IMR-90 (cell line): ENCODE results near the gene CYRIA. TPM values are rescaled to one million over a fixed set of nuclear protein-coding genes. Genes with fewer than 3 reads are reported as not detected.

Source experiments
- ATAC-seq: fragments of 200-7000 bp; cut with Tn5 transposase; 2 replicates; pipeline ENCODE4 v1.9.1; 2020; ENCODE audit warnings: low read depth, mild to moderate bottlenecking, moderate library complexity
- BruUV-seq: library from RNA; stranded (reverse); fragments of 400-500 nt; replicated peaks from 2 replicates; lab custom pipeline; 2021; lab: Mats Ljungman, UMichigan
- CTCF ChIA-PET: fragments of 300-600 bp; formaldehyde crosslinking; extraction: SDS; loops from one replicate; lab custom pipeline; 2021; ENCODE audit warnings: antibody characterized with exemption; lab: Yijun Ruan, JAX
- POLR2A ChIA-PET: fragments of 300-600 bp; sonication (Branson Sonifier 250); formaldehyde crosslinking; loops from one replicate; lab custom pipeline; 2022; ENCODE audit warnings: antibody characterized with exemption; ENCODE audit not compliant: unreplicated experiment; lab: Charles Lee
- DNase-seq: peaks from one replicate; pipeline ENCODE4 v3.0.0; 2013
- H2AFZ ChIP-seq: replicated peaks from 2 replicates; pipeline ENCODE3; 2013; ENCODE audit warnings: low read length, mild to moderate bottlenecking; ENCODE audit not compliant: poor library complexity
- H2AK5ac ChIP-seq: 2 replicates; pipeline ENCODE4 v1.6.1; 2013; ENCODE audit warnings: low read depth, low read length, inconsistent platforms
- H2AK9ac ChIP-seq: replicated peaks from 2 replicates; pipeline ENCODE3; 2013; ENCODE audit warnings: mild to moderate bottlenecking, low read depth, low read length, moderate library complexity; ENCODE audit not compliant: poor library complexity
- H2BK120ac ChIP-seq: 2 replicates; pipeline ENCODE4 v1.6.1; 2013; ENCODE audit warnings: low read depth, low read length, inconsistent platforms
- H2BK15ac ChIP-seq: 3 replicates; pipeline ENCODE4 v1.6.1; 2013; ENCODE audit warnings: low read depth, low read length, inconsistent platforms
- H2BK20ac ChIP-seq: 2 replicates; pipeline ENCODE4 v1.6.1; 2013; ENCODE audit warnings: low read depth, mild to moderate bottlenecking, inconsistent platforms, low read length, moderate library complexity
- H2BK5ac ChIP-seq: 2 replicates; pipeline ENCODE4 v1.6.1; 2013; ENCODE audit warnings: mild to moderate bottlenecking, low read depth, low read length, inconsistent platforms; ENCODE audit not compliant: poor library complexity, severe bottlenecking
- H3K14ac ChIP-seq: replicated peaks from 2 replicates; pipeline ENCODE4 v1.6.1; 2013; ENCODE audit warnings: low read depth, low read length, inconsistent platforms
- H3K18ac ChIP-seq: 2 replicates; pipeline ENCODE4 v1.6.1; 2013; ENCODE audit warnings: low read depth, low read length, control low read depth
- H3K23ac ChIP-seq: 2 replicates; pipeline ENCODE4 v1.6.1; 2013; ENCODE audit warnings: low read depth, low read length, inconsistent platforms
- H3K27ac ChIP-seq: 2 replicates; pipeline ENCODE4 v1.5.1; 2013; ENCODE audit warnings: mild to moderate bottlenecking, control low read depth, low read length; ENCODE audit not compliant: insufficient read depth
- H3K27me3 ChIP-seq: 2 replicates; pipeline ENCODE4 v1.6.1; 2013; ENCODE audit warnings: low read length; ENCODE audit not compliant: control insufficient read depth, insufficient read depth
- H3K36me3 ChIP-seq: 2 replicates; pipeline ENCODE4 v1.6.1; 2013; ENCODE audit warnings: low read length, mixed read lengths; ENCODE audit not compliant: control insufficient read depth, insufficient read depth
- H3K4ac ChIP-seq: 2 replicates; pipeline ENCODE4 v1.6.1; 2013; ENCODE audit warnings: low read depth, low read length, inconsistent platforms
- H3K4me1 ChIP-seq: 2 replicates; pipeline ENCODE4 v1.6.1; 2013; ENCODE audit warnings: low read length, mixed read lengths; ENCODE audit not compliant: control insufficient read depth, insufficient read depth
- H3K4me2 ChIP-seq: 2 replicates; pipeline ENCODE4 v1.6.1; 2013; ENCODE audit warnings: low read depth, mild to moderate bottlenecking, control low read depth, low read length, moderate library complexity
- H3K4me3 ChIP-seq: 2 replicates; pipeline ENCODE4 v1.5.1; 2013; ENCODE audit warnings: low read depth, mild to moderate bottlenecking, control low read depth, low read length, moderate library complexity; ENCODE audit not compliant: insufficient read depth
- H3K56ac ChIP-seq: 2 replicates; pipeline ENCODE4 v1.6.1; 2013; ENCODE audit warnings: low read length, inconsistent platforms; ENCODE audit not compliant: insufficient read depth; ENCODE audit errors: extremely low read depth
- H3K79me1 ChIP-seq, 2 experiments: 2 replicates each; pipeline ENCODE4 v1.6.1; 2013; ENCODE audit warnings: low read length in 2 of 2, inconsistent platforms in 1 of 2, low read depth in 1 of 2
- H3K9ac ChIP-seq: 2 replicates; pipeline ENCODE4 v1.6.1; 2013; ENCODE audit warnings: low read depth, low read length, control low read depth
- H3K9me1 ChIP-seq: 2 replicates; pipeline ENCODE4 v1.6.1; 2013; ENCODE audit warnings: low read length, inconsistent platforms; ENCODE audit not compliant: insufficient read depth
- H3K9me3 ChIP-seq: 2 replicates; pipeline ENCODE4 v1.6.1; 2013; ENCODE audit warnings: low read length; ENCODE audit not compliant: control insufficient read depth, insufficient read depth
- H4K20me1 ChIP-seq: 2 replicates; pipeline ENCODE4 v1.6.1; 2013; ENCODE audit warnings: low read length, inconsistent platforms; ENCODE audit not compliant: insufficient read depth
- H4K5ac ChIP-seq: 2 replicates; pipeline ENCODE4 v1.6.1; 2013; ENCODE audit warnings: mild to moderate bottlenecking, low read depth, low read length, control low read depth
- H4K8ac ChIP-seq, 2 experiments: 2 replicates each; pipeline ENCODE4 v1.6.1; 2013; ENCODE audit warnings: low read depth in 2 of 2, low read length in 2 of 2, control low read depth in 1 of 2, inconsistent platforms in 1 of 2
- H4K91ac ChIP-seq: 2 replicates; pipeline ENCODE4 v1.6.1; 2013; ENCODE audit warnings: low read depth, low read length, inconsistent platforms; ENCODE audit not compliant: insufficient read depth
- CEBPB ChIP-seq: IDR thresholded peaks from 2 replicates; pipeline ENCODE4 v1.6.1; 2012; ENCODE audit warnings: low read depth, low read length, improper control_type of control experiment
- MXI1 ChIP-seq: IDR thresholded peaks from 2 replicates; pipeline ENCODE4 v1.6.1; 2012; ENCODE audit warnings: low read depth, mild to moderate bottlenecking, low read length, moderate library complexity, borderline replicate concordance
- NFE2L2 ChIP-seq: fragments of 150-350 bp; IDR thresholded peaks from 2 replicates; pipeline ENCODE4 v1.6.1; 2016; ENCODE audit warnings: low read depth, mild to moderate bottlenecking, low read length
- RAD21 ChIP-seq: IDR thresholded peaks from 2 replicates; pipeline ENCODE4 v1.6.1; 2012; ENCODE audit warnings: low read length, improper control_type of control experiment
- SMC3 ChIP-seq: fragments of 150-350 bp; IDR thresholded peaks from 2 replicates; pipeline ENCODE4 v1.6.1; 2016; ENCODE audit warnings: low read depth, mild to moderate bottlenecking, antibody characterized with exemption, low read length, moderate library complexity
- dilution Hi-C: fragments of 300-500 bp; cut with HindIII; formaldehyde crosslinking; loops from one replicate; pipeline ENCODE4 v1.14.3; 2018; ENCODE audit warnings: low sequenced_read_pairs; ENCODE audit not compliant: unreplicated experiment
- in situ Hi-C: fragments of 300-500 bp; cut with MboI; formaldehyde crosslinking; loops from 3 replicates; pipeline ENCODE4 v1.14.3; 2019; ENCODE audit warnings: low sequenced_read_pairs, inconsistent platforms, mixed read lengths
- intact Hi-C: fragments of 100-400 bp; cut with micrococcal nuclease; formaldehyde crosslinking; loops from 2 replicates; pipeline ENCODE4 v1.10.0; 2022
- polyA plus RNA-seq, 3 experiments: library from polyadenylated mRNA; depleted of rRNA; stranded (reverse); fragments of >200 nt; gene quantifications; 2 replicates each; pipeline ENCODE4 v1.2.3, GENCODE V29; 2012; ENCODE audit warnings: low replicate concordance in 1 of 3
- total RNA-seq: library from RNA; depleted of rRNA; stranded (reverse); fragments of >200 nt; gene quantifications from 2 replicates; pipeline ENCODE4 v1.2.3, GENCODE V29; 2012
- TF ChIP-seq, protein P1 (sequence below): fragments of 150-350 bp; IDR thresholded peaks from 2 replicates; pipeline ENCODE4 v1.6.1; 2016; ENCODE audit warnings: low read depth, mild to moderate bottlenecking, low read length, moderate library complexity, borderline replicate concordance

Gene CYRIA
- total and polyA plus RNA-seq, 2 of the 4 experiments (the other 2 are of a cell fraction) = 1.7 to 3.8 TPM

DNA sequence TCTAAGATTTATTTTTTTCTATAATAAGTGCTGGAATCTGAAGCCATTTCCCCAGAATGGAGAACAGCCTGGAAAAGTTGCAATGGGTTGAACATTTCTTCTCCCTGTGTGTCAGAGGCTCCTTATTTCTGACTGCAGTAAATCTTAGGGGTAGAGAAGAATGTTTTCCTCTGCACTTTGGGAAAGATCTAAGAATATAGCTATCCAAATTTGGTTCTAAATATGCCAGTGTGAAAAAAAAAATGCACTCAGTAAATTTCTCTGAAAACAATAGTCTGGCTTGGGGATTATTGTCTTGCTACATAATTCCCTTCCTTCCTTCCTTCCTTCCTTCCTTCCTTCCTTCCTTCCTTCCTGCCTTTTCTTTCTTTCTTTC lies 19.7 kb upstream of the CYRIA start:
- no peak for TF ChIP-seq RAD21
- TF ChIP-seq CEBPB = no peak
- TF ChIP-seq SMC3 = no peak
- TF ChIP-seq NFE2L2 = no peak
- TF ChIP-seq, protein P1, sequence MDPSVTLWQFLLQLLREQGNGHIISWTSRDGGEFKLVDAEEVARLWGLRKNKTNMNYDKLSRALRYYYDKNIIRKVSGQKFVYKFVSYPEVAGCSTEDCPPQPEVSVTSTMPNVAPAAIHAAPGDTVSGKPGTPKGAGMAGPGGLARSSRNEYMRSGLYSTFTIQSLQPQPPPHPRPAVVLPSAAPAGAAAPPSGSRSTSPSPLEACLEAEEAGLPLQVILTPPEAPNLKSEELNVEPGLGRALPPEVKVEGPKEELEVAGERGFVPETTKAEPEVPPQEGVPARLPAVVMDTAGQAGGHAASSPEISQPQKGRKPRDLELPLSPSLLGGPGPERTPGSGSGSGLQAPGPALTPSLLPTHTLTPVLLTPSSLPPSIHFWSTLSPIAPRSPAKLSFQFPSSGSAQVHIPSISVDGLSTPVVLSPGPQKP = no peak
- TF ChIP-seq MXI1 = no peak
- Histone ChIP-seq H2BK5ac (no peak overlapping the region), H2BK15ac (no peak overlapping the region), H3K79me1 (no peaks in the 10 kb centered on the region), H3K36me3 (no peaks in the 10 kb centered on the region), H3K27me3 (peaks cover 6% of the 10 kb centered on the region), H3K23ac (no peak overlapping the region), H3K4ac (no peak overlapping the region), H4K8ac (no peak overlapping the region), H3K9me3 (no peaks in the 10 kb centered on the region), H3K9me1 (no peaks in the 10 kb centered on the region), H3K4me2 (no peak overlapping the region), H3K4me1 (no peaks in the 10 kb centered on the region), H3K56ac (no peak overlapping the region), H3K14ac (no peak overlapping the region), H4K91ac (no peak overlapping the region), H2AK5ac (no peak overlapping the region), H3K18ac (no peak overlapping the region), H4K20me1 (no peaks in the 10 kb centered on the region), H2AFZ (no peak overlapping the region), H2BK20ac (no peak overlapping the region), H3K9ac (no peak overlapping the region), H3K4me3 (no peak overlapping the region), H2BK120ac (no peak overlapping the region), H4K5ac (no peak overlapping the region), H2AK9ac (no peak overlapping the region), H3K27ac (no peak overlapping the region)
- dilution Hi-C loops (no loop called here), in situ Hi-C loops (no loop called here), intact Hi-C loops (no loop called here)
- ATAC-seq (no peak), DNase-seq (no peak)
- ChIA-PET CTCF (no interaction called here), POLR2A (no interaction called here)
- no TSS peak for BruUV-seq
